DMS79 treated with DMSO at 0.1 percent for 48 hours (cell line): ENCODE measurements around the gene GRIA1.
A peak's percentile ranks its signal among the peaks of the same experiment; 100 is the strongest.

Source experiments
- DNase-seq: peaks from one replicate; lab custom pipeline; 2025; lab: John Stamatoyannopoulos, UW

GRIA1 gene

GRCh38 chr5:153551537-153552079 is 61.1 kb downstream of the GRIA1 start:
- DNase-seq = no peak

- no peak for DNase-seq
These were observed 62.4 kb downstream of the GRIA1 start for GRCh38 chr5:153552886-153553285.

DNA sequence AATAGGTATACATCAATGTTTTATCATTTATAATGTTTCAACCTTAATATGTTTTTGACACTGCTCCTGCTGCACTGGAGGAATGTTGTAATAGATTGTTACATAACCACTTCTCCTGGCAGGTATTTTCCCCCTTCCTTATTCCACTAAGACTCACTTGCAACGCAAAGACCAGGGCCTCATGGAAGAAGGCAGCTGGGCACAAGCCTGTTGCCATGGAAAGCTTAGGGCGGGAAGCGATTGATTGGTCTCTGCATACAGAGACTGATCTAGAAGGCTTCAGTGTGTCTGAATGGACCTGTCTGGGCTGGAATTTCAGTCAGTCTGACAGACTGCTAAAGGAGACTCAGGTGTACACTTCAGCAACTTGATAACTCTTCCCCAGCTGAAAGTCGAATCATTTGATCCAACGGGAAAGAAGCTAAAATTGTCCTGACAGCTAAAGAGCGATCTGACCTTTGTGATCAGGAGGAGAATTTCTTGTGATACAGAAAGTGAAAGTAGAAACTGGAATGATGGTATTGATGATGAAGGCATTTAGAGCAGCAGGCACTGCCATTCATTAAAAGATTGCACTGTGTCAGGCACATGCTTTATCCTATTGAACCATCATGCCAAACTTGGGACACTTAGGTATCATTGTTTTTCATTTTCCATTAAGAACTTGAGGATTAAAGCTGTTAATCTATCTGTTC is 65.1 kb downstream of the GRIA1 start:
- DNase-seq = no peak

DNA sequence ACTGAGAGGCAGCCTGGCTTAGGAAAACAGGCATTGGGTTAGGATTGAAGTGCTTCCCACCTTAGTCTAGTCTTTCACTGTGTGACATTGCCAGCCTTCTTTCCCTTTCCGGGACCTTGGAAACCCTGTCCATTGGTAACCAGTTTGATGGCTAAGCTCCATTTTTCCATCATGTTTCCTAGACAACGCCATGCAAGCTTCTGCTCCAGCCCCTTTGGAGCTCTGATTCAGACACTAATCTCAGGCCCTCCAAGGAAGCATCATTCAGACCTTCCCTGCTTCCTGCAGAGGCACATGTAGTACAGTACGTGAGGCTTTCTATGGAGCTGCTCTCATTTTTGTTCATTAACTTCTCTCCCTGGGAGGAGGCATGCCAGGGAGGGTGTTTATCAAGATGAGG is 68.5 kb downstream of the GRIA1 start:
- DNase-seq = no peak

GRCh38 chr5:153559926-153560325 is 69.5 kb downstream of the GRIA1 start:
- DNase-seq = no peak

GRCh38 chr5:153562189-153562588 is 71.7 kb downstream of the GRIA1 start:
- no peak for DNase-seq

- DNase-seq = no peak
These were observed 75.4 kb downstream of the GRIA1 start for GRCh38 chr5:153565822-153566221.

GRCh38 chr5:153569036-153569435 is 78.6 kb downstream of the GRIA1 start:
- peak; percentile 84 for DNase-seq

GRCh38 chr5:153571162-153571561 is 80.7 kb downstream of the GRIA1 start:
- no peak for DNase-seq

- DNase-seq = peak; percentile 2
These were observed 82.1 kb downstream of the GRIA1 start for GRCh38 chr5:153572411-153573145.

DNA sequence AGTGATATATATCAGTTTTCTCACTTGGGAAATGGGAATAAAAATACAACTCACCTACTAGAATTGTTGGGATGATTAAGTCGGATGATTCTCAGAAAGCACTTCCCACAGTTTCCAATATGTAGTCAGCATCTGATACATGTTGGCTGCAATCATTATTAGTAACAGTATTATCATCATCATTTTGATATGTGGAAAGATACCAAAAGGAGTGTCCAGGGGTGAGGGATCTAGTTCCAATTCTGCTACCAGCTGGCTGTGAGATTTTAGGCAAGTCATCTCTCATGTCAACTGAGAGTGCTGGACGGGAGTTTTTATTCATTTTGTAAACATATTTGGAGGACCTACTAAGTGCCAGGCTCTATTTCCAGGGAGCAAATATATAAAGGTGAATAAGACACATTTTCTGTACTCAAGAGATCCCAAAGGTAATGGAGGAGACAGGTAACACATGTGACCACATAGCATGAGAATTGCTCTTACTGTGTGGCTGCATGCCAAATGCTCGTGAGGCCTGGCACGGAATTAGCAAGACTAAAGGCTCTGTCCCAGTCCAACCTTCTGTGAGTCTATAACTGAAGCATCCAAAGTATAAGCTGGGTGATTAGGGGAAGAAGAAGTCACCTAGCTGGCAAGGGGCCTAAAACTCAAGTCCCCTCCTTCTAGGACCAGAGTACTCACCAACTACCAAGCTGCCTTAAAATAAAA is 83.0 kb downstream of the GRIA1 start:
- DNase-seq = peak; percentile 72

GRCh38 chr5:153584126-153584959 is 93.9 kb downstream of the GRIA1 start:
- DNase-seq = no peak

DNA sequence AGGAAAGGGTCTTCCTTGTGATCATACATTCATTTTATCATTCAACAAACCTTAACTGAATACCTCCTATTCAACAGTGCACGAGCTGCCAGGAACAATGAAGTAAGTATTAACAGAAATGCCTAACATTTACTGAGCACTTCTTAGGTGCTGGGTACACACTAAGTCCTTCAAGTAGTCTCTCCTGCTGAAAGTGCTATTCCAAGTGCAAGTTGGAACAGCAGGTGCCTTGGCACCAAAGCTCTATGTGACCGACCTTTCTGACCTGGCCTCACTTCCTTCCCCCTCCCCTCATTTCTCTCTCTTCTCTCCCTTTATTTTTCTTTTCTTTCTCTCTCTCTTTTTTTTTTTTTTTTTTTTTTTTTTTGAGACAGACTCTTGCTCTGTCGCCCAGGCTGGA is 94.5 kb downstream of the GRIA1 start:
- no peak for DNase-seq

- no peak for DNase-seq
These were observed 95.3 kb downstream of the GRIA1 start for GRCh38 chr5:153585622-153586277.

DNA sequence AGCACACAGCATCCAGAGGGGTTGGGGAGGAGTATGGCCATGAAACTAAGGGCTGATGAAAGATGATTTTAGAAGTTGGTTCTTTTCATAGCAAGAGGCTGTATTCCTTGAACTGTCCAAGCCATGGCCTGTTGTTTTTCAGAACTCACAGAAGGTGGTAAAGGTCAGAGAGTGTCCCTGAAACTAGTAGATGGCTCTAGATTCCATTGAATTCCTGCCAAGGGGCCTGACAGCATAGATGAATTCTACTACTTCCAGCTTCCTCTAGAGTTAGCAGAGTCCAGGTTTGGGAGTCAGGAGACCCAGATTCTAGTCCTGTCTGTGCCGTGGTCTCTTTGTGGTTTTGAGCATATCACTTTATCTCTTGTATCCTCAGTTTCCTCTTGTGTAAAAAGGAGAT is 101.6 kb downstream of the GRIA1 start:
- no peak for DNase-seq

DNA sequence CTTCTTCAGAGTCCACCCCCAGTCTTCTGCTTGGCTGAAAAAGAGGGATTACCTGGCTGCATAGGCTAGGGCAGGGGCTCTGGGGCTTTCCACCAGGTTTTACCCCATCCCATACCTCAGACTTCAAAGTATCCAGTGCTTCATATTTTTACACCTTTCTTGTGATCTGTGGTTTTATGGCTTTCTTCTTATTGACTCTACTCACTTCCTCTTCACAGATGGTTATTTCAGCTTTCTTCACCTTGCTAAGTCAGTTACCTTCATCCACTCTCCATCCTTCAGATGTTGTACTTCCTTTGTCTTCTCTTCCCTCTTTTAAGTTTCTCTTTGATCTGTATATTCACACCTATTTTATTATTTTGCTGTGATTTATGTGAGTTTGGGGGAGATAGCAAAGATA is 104.3 kb downstream of the GRIA1 start:
- DNase-seq = no peak

- DNase-seq = no peak
These were observed 107.6 kb downstream of the GRIA1 start for GRCh38 chr5:153598099-153598498.

DNA sequence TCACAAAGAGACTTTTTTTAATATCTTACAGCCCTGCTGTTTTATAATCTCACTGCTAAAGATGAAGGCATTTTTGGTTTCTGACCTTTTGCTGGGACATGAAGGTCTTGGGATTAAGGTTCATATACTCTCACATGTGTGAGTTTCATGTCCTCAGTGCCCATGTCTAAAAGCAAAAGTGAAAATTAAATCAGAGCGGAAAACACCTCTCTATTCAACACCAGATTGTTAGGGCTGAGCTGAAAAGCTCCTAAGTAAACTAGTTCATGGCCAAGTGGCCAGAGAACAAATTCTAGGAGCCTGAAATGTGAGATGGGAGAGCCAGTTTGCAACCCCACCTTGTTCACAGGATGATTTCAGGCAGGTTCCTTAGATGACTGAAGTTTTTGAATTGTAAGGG is 110.9 kb downstream of the GRIA1 start:
- DNase-seq = no peak

DNA sequence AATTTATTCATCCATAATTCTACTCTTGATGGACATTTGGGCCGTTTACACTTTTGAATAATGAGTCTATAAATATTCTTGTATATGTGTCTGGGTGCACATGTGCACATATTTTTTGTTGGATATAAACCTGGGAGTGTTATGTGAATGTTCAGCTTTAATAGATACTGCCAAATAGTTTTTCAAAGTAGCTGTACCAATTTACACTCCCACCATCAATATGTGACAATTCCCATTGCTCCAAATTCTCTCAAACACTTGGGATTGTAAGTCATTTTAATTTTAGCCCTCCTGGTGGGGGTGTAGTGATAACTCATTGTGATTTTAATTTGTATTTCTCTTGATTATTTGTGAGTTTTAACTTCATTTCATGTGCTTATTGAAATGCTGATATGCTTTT is 114.9 kb downstream of the GRIA1 start:
- DNase-seq = no peak

GRCh38 chr5:153610009-153610408 is 119.5 kb downstream of the GRIA1 start:
- no peak for DNase-seq

- no peak for DNase-seq
These were observed 120.3 kb downstream of the GRIA1 start for GRCh38 chr5:153610811-153611210.
